CD4-positive, alpha-beta T cell (primary cell): ENCODE results near the gene USP27X. TPM values are rescaled to one million over a fixed set of nuclear protein-coding genes. Genes with fewer than 3 reads are reported as not detected.
A peak's percentile ranks its signal among the peaks of the same experiment; 100 is the strongest.

ENCODE experiments used
- ATAC-seq: fragments of 200-7000 bp; cut with Tn5 transposase; one replicate; pipeline ENCODE4 v1.10.0; 2022; ENCODE audit warnings: mild to moderate bottlenecking; ENCODE audit not compliant: poor library complexity
- CTCF ChIA-PET: fragments of 350-600 bp; sonication (Branson Sonifier 250); formaldehyde crosslinking; loops from one replicate; lab custom pipeline; 2021; ENCODE audit warnings: antibody characterized with exemption, inconsistent platforms; lab: Charles Lee
- POLR2A ChIA-PET: fragments of 350-600 bp; sonication (Branson Sonifier 250); formaldehyde crosslinking; loops from one replicate; lab custom pipeline; 2021; ENCODE audit warnings: antibody characterized with exemption, inconsistent platforms; lab: Charles Lee
- DNase-seq, 14 experiments: peaks; one replicate each; pipeline ENCODE4 v3.0.0-alpha.2; 2013 to 2020; ENCODE audit warnings: mixed read lengths in 2 of 14
- H3K27ac ChIP-seq, 2 donors: one replicate each; pipeline versions ENCODE4 v1.5.1 to v1.7.0; 2013; ENCODE audit warnings: low read length in 2 of 2, low read depth in 1 of 2, mild to moderate bottlenecking in 1 of 2
- H3K27me3 ChIP-seq, 2 experiments: 1 replicate in 1 of 2; 2 replicates in 1 of 2; pipeline versions ENCODE4 v1.6.1 to v1.7.0; 2013; ENCODE audit warnings: low read length in 2 of 2, control low read depth in 1 of 2, mild to moderate bottlenecking in 1 of 2, moderate library complexity in 1 of 2; ENCODE audit not compliant: insufficient read depth in 2 of 2, control insufficient read depth in 1 of 2
- H3K36me3 ChIP-seq: one replicate; pipeline ENCODE4 v1.6.1; 2013; ENCODE audit warnings: low read length, control low read depth; ENCODE audit not compliant: insufficient read depth
- H3K4me1 ChIP-seq: one replicate; pipeline ENCODE4 v1.6.1; 2013; ENCODE audit warnings: low read length, control low read depth; ENCODE audit not compliant: insufficient read depth
- H3K4me3 ChIP-seq: one replicate; pipeline ENCODE4 v1.5.1; 2013; ENCODE audit warnings: mild to moderate bottlenecking, low read length, moderate library complexity
- H3K9me3 ChIP-seq, 2 experiments: 1 replicate in 1 of 2; 2 replicates in 1 of 2; pipeline versions ENCODE4 v1.6.1 to v1.7.0; 2013; ENCODE audit warnings: low read length in 2 of 2, mild to moderate bottlenecking in 2 of 2, control low read depth in 1 of 2, moderate library complexity in 1 of 2; ENCODE audit not compliant: control insufficient read depth in 1 of 2, insufficient read depth in 1 of 2
- H3K27ac Mint-ChIP-seq: one replicate; pipeline ENCODE4 v1.8.0; 2020; ENCODE audit warnings: mixed read lengths
- H3K27me3 Mint-ChIP-seq: one replicate; pipeline ENCODE4 v1.8.0; 2021; ENCODE audit warnings: mixed read lengths
- H3K36me3 Mint-ChIP-seq: one replicate; pipeline ENCODE4 v1.8.0; 2021; ENCODE audit warnings: low read depth, mixed read lengths
- H3K4me1 Mint-ChIP-seq: one replicate; pipeline ENCODE4 v1.8.0; 2021; ENCODE audit warnings: low read depth, mixed read lengths
- H3K4me3 Mint-ChIP-seq: one replicate; pipeline ENCODE4 v1.8.0; 2020; ENCODE audit warnings: mild to moderate bottlenecking, mixed read lengths
- H3K9me3 Mint-ChIP-seq: one replicate; pipeline ENCODE4 v1.8.0; 2020; ENCODE audit warnings: mixed read lengths
- intact Hi-C, 2 experiments: fragments of 100-400 bp; cut with DNase I in 1 of 2; cut with micrococcal nuclease in 1 of 2; formaldehyde crosslinking; loops; one replicate each; pipeline versions ENCODE4 v1.15.1 to v1.9.0; 2023 to 2025; cut with DNase I, micrococcal nuclease
- total RNA-seq, 174 experiments: library from RNA in 2 of 174; stranded (reverse) in 2 of 174; gene quantifications; one replicate each; pipeline ENCODE4 v1.2.3 and lab custom pipeline; 2021 to 2026
- TF ChIP-seq, protein P1 (sequence below): fragments of 200-600 bp; IDR thresholded peaks from one replicate; pipeline ENCODE4 v1.8.0; 2022; ENCODE audit warnings: antibody characterized with exemption, mild to moderate bottlenecking

USP27X gene
- total RNA-seq, 2 experiments from 2014 or later = 2.7 to 3.2 TPM

DNA sequence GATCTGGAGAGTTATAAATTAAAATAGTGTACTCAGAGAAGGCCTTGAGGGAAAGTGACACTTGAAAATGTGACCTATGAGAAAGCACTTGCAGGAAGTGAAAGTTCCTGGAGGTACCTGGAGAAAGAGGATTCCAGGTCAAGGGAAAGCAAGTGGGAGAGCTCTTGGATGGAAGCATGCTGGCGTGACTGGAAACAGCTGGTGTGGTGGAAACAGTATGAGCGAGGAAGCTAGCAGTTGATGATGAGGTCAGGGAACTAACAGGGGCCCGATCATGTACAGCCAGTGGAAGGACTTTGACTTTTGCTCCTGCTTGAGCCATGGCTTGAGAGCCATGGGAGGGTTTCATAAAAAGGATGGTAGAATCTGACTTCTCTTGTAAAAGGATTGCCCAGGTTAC lies 33.6 kb downstream of the USP27X start:
- Mint-ChIP-seq H3K4me1 (peaks cover 22% of the 10 kb centered on the region), H3K9me3 (no peaks in the 10 kb centered on the region), H3K27ac (no peak overlapping the region), H3K4me3 (no peak overlapping the region), H3K36me3 (no peaks in the 10 kb centered on the region), H3K27me3 (no peaks in the 10 kb centered on the region)
- ATAC-seq (no peak), DNase-seq (no peak)
- POLR2A ChIA-PET = no interaction called here
- TF ChIP-seq, protein P1, sequence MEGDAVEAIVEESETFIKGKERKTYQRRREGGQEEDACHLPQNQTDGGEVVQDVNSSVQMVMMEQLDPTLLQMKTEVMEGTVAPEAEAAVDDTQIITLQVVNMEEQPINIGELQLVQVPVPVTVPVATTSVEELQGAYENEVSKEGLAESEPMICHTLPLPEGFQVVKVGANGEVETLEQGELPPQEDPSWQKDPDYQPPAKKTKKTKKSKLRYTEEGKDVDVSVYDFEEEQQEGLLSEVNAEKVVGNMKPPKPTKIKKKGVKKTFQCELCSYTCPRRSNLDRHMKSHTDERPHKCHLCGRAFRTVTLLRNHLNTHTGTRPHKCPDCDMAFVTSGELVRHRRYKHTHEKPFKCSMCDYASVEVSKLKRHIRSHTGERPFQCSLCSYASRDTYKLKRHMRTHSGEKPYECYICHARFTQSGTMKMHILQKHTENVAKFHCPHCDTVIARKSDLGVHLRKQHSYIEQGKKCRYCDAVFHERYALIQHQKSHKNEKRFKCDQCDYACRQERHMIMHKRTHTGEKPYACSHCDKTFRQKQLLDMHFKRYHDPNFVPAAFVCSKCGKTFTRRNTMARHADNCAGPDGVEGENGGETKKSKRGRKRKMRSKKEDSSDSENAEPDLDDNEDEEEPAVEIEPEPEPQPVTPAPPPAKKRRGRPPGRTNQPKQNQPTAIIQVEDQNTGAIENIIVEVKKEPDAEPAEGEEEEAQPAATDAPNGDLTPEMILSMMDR = no peak
- intact Hi-C loops = loop anchor here in 1 of 2 experiments (10.0 kb wide), 1 partner anchor 172 kb away; no protein-coding TSS in a partner anchor
- no peaks in the 10 kb centered on the region for H3K36me3 ChIP-seq
- no peak overlapping the region for H3K27ac ChIP-seq
- CTCF ChIA-PET = interaction anchor here (0.6 kb wide), 1 partner anchor 51 kb away, joined by 3 read pairs; no protein-coding TSS in a partner anchor
- peaks cover 8% of the 10 kb centered on the region for H3K4me1 ChIP-seq
- no peaks in the 10 kb centered on the region for H3K9me3 ChIP-seq
- H3K4me3 ChIP-seq = no peak overlapping the region
- H3K27me3 ChIP-seq = no peaks in the 10 kb centered on the region

DNA sequence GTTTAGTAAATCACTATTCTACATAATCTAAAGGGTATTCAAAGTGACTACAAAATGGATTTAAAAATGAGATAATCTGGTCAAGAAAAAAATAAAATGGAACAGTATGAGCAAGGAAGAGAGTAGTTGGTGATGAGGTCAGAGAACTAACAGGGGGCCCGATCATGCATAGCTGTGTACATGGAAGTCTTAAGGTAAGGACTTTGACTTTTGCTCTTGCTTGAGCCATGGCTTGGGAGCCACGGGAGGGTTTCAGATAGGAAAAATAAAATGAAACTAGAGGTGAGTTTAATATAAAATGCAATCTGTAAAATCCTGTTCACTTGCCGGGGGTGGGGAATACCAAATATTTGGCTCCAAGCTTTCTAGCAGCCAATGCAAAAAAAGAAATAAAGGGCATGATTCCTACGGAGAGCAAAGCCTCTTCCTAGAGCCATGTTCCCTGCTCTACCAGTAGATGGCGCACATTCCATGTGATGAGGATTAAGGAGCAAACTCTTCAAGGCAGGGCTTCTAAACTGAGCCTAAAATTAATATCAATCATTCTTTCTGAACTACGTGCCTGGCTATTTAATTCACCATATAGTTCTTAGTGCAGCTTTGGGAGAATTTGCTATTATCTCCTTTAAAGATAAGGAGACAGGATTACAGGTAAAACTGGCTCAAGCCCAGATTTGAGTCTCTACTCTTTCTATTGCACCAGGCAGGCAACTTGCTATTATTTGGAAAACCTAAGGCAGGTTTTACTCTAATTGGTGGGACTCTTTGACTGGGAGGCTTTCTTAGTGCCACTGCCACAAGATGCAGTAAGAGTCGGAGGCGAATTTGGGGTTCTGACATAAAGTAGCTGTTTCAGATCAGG lies 36.3 kb downstream of the USP27X start:
- TF ChIP-seq, protein P1 = peak; percentile 75

DNA sequence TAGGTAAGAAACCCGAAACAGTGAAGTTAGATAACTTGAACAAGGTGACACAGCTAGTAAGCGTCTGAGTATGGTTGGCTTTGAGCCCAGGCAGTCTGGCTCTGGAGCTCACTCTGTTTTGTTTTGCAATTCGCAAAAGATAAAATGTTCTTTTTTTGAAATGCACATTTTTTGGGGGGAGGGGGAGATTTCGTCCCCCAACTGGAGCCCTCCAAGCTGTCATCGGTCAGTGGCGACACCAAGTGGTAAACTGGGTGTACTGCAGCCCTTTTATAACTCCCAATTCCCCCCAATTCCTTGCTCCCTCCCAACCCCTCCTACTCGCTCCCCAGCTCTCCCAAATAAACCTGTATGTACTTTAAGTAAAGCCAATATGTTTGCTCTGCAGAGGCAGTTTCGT lies 40.3 kb downstream of the USP27X start:
- Histone ChIP-seq H3K36me3 (no peaks in the 10 kb centered on the region), H3K4me1 (peaks cover 8% of the 10 kb centered on the region), H3K4me3 (no peak overlapping the region), H3K9me3 (no peaks in the 10 kb centered on the region), H3K27me3 (no peaks in the 10 kb centered on the region), H3K27ac (no peak overlapping the region)
- DNase-seq (peak in 11 of 14 experiments; percentile 0 to 56 (median 21)), ATAC-seq (no peak)
- TF ChIP-seq, protein P1 = peak; percentile 81
- CTCF ChIA-PET = interaction anchor here (0.6 to 2.0 kb wide), 7 partner anchors 12 to 279 kb away, joined by 3 to 10 read pairs (median 3); partner anchors contain the start of gene USP27X
- Mint-ChIP-seq H3K27me3 (no peaks in the 10 kb centered on the region), H3K4me3 (no peak overlapping the region), H3K27ac (no peak overlapping the region), H3K36me3 (no peaks in the 10 kb centered on the region), H3K4me1 (peaks cover 12% of the 10 kb centered on the region), H3K9me3 (no peaks in the 10 kb centered on the region)
- intact Hi-C loops = loop anchor here (5.0 to 10.0 kb wide), 2 partner anchors 42 to 165 kb away; partner anchors contain the start of gene USP27X (in 1 of the 2)
- POLR2A ChIA-PET = interaction anchor here (1.0 kb wide), 1 partner anchor 41 kb away, joined by 4 read pairs; the partner anchor contains the start of gene USP27X

More for the DNA sequence above, 36.3 kb downstream of the USP27X start:
- POLR2A ChIA-PET = no interaction called here
- DNase-seq = peak; percentile 2 to 75 (median 34)
- ATAC-seq = peak; percentile 81
- Mint-ChIP-seq H3K27ac (no peak overlapping the region), H3K4me3 (no peak overlapping the region), H3K27me3 (no peaks in the 10 kb centered on the region), H3K4me1 (peaks cover 5% of the 10 kb centered on the region), H3K9me3 (no peaks in the 10 kb centered on the region), H3K36me3 (no peaks in the 10 kb centered on the region)
- intact Hi-C loops = loop anchor here (1.0 to 10.0 kb wide), 4 partner anchors 31 to 665 kb away; partner anchors contain the start of gene CCNB3 (in 1 of the 2)
- Histone ChIP-seq H3K4me3 (no peak overlapping the region), H3K27me3 (no peaks in the 10 kb centered on the region), H3K9me3 (no peaks in the 10 kb centered on the region), H3K36me3 (no peaks in the 10 kb centered on the region), H3K4me1 (no peaks in the 10 kb centered on the region), H3K27ac (no peak overlapping the region)
- CTCF ChIA-PET = interaction anchor here (0.9 to 1.5 kb wide), 4 partner anchors 10 to 31 kb away, joined by 3 to 5 read pairs (median 4); no protein-coding TSS in a partner anchor
